Brain microvascular endothelial cell (primary cell): ENCODE results near the gene RPP21.

Source experiments
- DNase-seq: peaks from one replicate; pipeline ENCODE4 v3.0.0-alpha.2; 2020
- H3K27ac ChIP-seq: fragments of 250-450 bp; sonication (Bioruptor Pico); 2 replicates; pipeline ENCODE4 v1.5.1; 2020; ENCODE audit warnings: mild to moderate bottlenecking, moderate library complexity
- H3K27me3 ChIP-seq: fragments of 250-450 bp; sonication (Bioruptor Pico); replicated peaks from 2 replicates; pipeline ENCODE4 v1.5.1; 2020; ENCODE audit warnings: mild to moderate bottlenecking
- H3K36me3 ChIP-seq: fragments of 250-450 bp; sonication (Bioruptor Pico); replicated peaks from 2 replicates; pipeline ENCODE4 v1.5.1; 2020; ENCODE audit warnings: mild to moderate bottlenecking
- H3K4me3 ChIP-seq: 2 replicates; pipeline ENCODE4 v1.5.1; 2011; ENCODE audit warnings: low read depth, mild to moderate bottlenecking, control low read depth, low read length, moderate library complexity
- in situ Hi-C: cut with HindIII; loops from 2 replicates; pipeline ENCODE4 v1.10.0; 2017; ENCODE audit warnings: low sequenced_read_pairs, low pct_ligation_motif_present
- TF ChIP-seq, protein P1 (sequence below): IDR thresholded peaks from 2 replicates; pipeline ENCODE4 v1.5.1; 2011; ENCODE audit warnings: low read depth, mild to moderate bottlenecking, moderate library complexity, low read length, control low read depth, inconsistent platforms; ENCODE audit errors: missing control alignments

The RPP21 gene

DNA sequence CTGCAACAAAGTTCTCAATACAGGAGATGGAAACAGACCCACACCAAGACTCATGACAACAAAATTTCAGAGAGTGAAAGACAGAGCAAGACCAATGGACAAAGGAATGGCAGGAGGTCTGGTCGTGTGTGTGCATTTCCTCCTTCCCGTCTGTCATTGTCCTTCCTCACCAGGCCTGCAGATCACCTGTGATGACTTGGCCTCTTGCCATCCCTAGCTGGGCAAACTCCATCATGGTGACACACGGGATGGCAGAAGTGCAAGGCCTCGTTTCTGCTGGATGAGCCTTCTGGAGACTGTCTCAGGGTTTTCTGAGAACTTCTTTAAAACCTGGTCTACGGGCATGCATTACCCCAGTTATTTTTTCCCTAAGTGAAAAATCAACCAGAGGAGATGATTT is 49.2 kb downstream of the RPP21 start:
- in situ Hi-C loops, result no loop called here
- DNase-seq, result no peak
- H3K36me3 ChIP-seq, result no peaks in the 10 kb centered on the region
- peaks cover 32% of the 10 kb centered on the region for H3K27me3 ChIP-seq
- H3K4me3 ChIP-seq, result no peak overlapping the region
- TF ChIP-seq, protein P1, sequence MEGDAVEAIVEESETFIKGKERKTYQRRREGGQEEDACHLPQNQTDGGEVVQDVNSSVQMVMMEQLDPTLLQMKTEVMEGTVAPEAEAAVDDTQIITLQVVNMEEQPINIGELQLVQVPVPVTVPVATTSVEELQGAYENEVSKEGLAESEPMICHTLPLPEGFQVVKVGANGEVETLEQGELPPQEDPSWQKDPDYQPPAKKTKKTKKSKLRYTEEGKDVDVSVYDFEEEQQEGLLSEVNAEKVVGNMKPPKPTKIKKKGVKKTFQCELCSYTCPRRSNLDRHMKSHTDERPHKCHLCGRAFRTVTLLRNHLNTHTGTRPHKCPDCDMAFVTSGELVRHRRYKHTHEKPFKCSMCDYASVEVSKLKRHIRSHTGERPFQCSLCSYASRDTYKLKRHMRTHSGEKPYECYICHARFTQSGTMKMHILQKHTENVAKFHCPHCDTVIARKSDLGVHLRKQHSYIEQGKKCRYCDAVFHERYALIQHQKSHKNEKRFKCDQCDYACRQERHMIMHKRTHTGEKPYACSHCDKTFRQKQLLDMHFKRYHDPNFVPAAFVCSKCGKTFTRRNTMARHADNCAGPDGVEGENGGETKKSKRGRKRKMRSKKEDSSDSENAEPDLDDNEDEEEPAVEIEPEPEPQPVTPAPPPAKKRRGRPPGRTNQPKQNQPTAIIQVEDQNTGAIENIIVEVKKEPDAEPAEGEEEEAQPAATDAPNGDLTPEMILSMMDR, result no peak
- H3K27ac ChIP-seq, result no peak overlapping the region
